Cardiac fibroblast (primary cell): ENCODE measurements around the gene MPPED1.

Experiments
- DNase-seq, 2 donors: peaks; one replicate each; pipeline versions ENCODE4 v3.0.0 to v3.0.0-alpha.2; 2010; ENCODE audit warnings: low read depth in 2 of 2
- H3K4me3 ChIP-seq, 2 donors: replicated peaks in 1 of 2; 1 replicate in 1 of 2; 2 replicates in 1 of 2; pipeline ENCODE4 v1.5.1; 2011; ENCODE audit warnings: low read depth in 2 of 2, low read length in 2 of 2, mild to moderate bottlenecking in 2 of 2, moderate library complexity in 1 of 2
- CTCF ChIP-seq: IDR thresholded peaks from one replicate; pipeline ENCODE4 v1.5.1; 2011; ENCODE audit warnings: low read depth, mild to moderate bottlenecking, low read length, inconsistent platforms

MPPED1 gene

GRCh38 chr22:43417555-43417954 lies 5.7 kb downstream of the MPPED1 start:
- TF ChIP-seq CTCF, result no peak
- no peak for DNase-seq
- no peak overlapping the region for H3K4me3 ChIP-seq

GRCh38 chr22:43418079-43418825 lies 6.4 kb downstream of the MPPED1 start:
- DNase-seq, result no peak
- TF ChIP-seq CTCF, result no peak
- no peak overlapping the region for H3K4me3 ChIP-seq

GRCh38 chr22:43419371-43420080 lies 7.7 kb downstream of the MPPED1 start:
- DNase-seq, result no peak
- no peak overlapping the region for H3K4me3 ChIP-seq
- TF ChIP-seq CTCF, result no peak

- no peak for DNase-seq
- TF ChIP-seq CTCF, result no peak
- no peak overlapping the region for H3K4me3 ChIP-seq
Measured at GRCh38 chr22:43421046-43421665, 9.3 kb downstream of the MPPED1 start.

GRCh38 chr22:43421914-43422615 lies 10.3 kb downstream of the MPPED1 start:
- no peak overlapping the region for H3K4me3 ChIP-seq
- DNase-seq, result no peak
- TF ChIP-seq CTCF, result no peak

GRCh38 chr22:43423046-43423445 lies 11.2 kb downstream of the MPPED1 start:
- TF ChIP-seq CTCF, result no peak
- no peak overlapping the region for H3K4me3 ChIP-seq
- DNase-seq, result no peak
